GM11168 (cell line): ENCODE data around the gene TTC22.

Experiments
- in situ Hi-C: fragments of 300-500 bp; cut with MboI; formaldehyde crosslinking; loops from one replicate; pipeline ENCODE4 v1.12.0; 2022; ENCODE audit warnings: low sequenced_read_pairs; ENCODE audit not compliant: unreplicated experiment

TTC22 gene

GRCh38 chr1:54810153-54810942 lies 9.2 kb upstream of the TTC22 start:
- in situ Hi-C loops, result loop anchor here (5.0 kb wide), 1 partner anchor 143 kb away; no protein-coding TSS in a partner anchor

GRCh38 chr1:54809496-54810074 lies 8.5 kb upstream of the TTC22 start:
- in situ Hi-C loops, result loop anchor here (5.0 kb wide), 1 partner anchor 142 kb away; no protein-coding TSS in a partner anchor

- in situ Hi-C loops, result no loop called here
Measured at GRCh38 chr1:54808443-54809207, 7.5 kb upstream of the TTC22 start.

- in situ Hi-C loops, result no loop called here
Measured at GRCh38 chr1:54807756-54808155, 6.6 kb upstream of the TTC22 start.

GRCh38 chr1:54806931-54807611 lies 5.9 kb upstream of the TTC22 start:
- in situ Hi-C loops, result no loop called here

GRCh38 chr1:54805981-54806381 lies 4.9 kb upstream of the TTC22 start:
- in situ Hi-C loops, result no loop called here

GRCh38 chr1:54805466-54805865 lies 4.3 kb upstream of the TTC22 start:
- in situ Hi-C loops, result no loop called here

- in situ Hi-C loops, result no loop called here
Measured at GRCh38 chr1:54804471-54805132, 3.5 kb upstream of the TTC22 start.

- in situ Hi-C loops, result no loop called here
Measured at GRCh38 chr1:54803761-54804470, 2.8 kb upstream of the TTC22 start.

GRCh38 chr1:54800041-54800898 lies 853 bp downstream of the TTC22 start:
- in situ Hi-C loops, result no loop called here

GRCh38 chr1:54798769-54799641 lies 2.1 kb downstream of the TTC22 start:
- in situ Hi-C loops, result loop anchor here (10.0 kb wide), 1 partner anchor 124 kb away; no protein-coding TSS in a partner anchor

GRCh38 chr1:54798206-54798605 lies 2.9 kb downstream of the TTC22 start:
- in situ Hi-C loops, result loop anchor here (10.0 kb wide), 1 partner anchor 123 kb away; no protein-coding TSS in a partner anchor

GRCh38 chr1:54796902-54797301 lies 4.2 kb downstream of the TTC22 start:
- in situ Hi-C loops, result loop anchor here (10.0 kb wide), 1 partner anchor 122 kb away; no protein-coding TSS in a partner anchor

- in situ Hi-C loops, result loop anchor here (10.0 kb wide), 1 partner anchor 121 kb away; no protein-coding TSS in a partner anchor
Measured at GRCh38 chr1:54795841-54796468, 5.2 kb downstream of the TTC22 start.

GRCh38 chr1:54795356-54795665 lies 5.8 kb downstream of the TTC22 start:
- in situ Hi-C loops, result loop anchor here (10.0 kb wide), 1 partner anchor 121 kb away; no protein-coding TSS in a partner anchor

- in situ Hi-C loops, result loop anchor here (10.0 kb wide), 1 partner anchor 120 kb away; no protein-coding TSS in a partner anchor
Measured at GRCh38 chr1:54794451-54795355, 6.4 kb downstream of the TTC22 start.
